IMR-90 (cell line): ENCODE data around the gene SSPN.

ENCODE experiments used
- BHLHE40 ChIP-seq: fragments of 150-350 bp; IDR thresholded peaks from 2 replicates; pipeline ENCODE4 v1.6.1; 2016; ENCODE audit warnings: mild to moderate bottlenecking, low read depth, low read length
- CEBPB ChIP-seq: IDR thresholded peaks from 2 replicates; pipeline ENCODE4 v1.6.1; 2012; ENCODE audit warnings: low read depth, low read length, improper control_type of control experiment
- CHD1 ChIP-seq: IDR thresholded peaks from 2 replicates; pipeline ENCODE4 v1.6.1; 2012; ENCODE audit warnings: low read depth, low read length, improper control_type of control experiment
- CTCF ChIP-seq: conservative IDR thresholded peaks from 2 replicates; pipeline ENCODE4 v1.5.1; 2012; ENCODE audit warnings: mild to moderate bottlenecking, low read depth, low read length, improper control_type of control experiment
- MAFK ChIP-seq: IDR thresholded peaks from 2 replicates; pipeline ENCODE4 v1.6.1; 2012; ENCODE audit warnings: low read depth, low read length, improper control_type of control experiment
- NFE2L2 ChIP-seq: fragments of 150-350 bp; IDR thresholded peaks from 2 replicates; pipeline ENCODE4 v1.6.1; 2016; ENCODE audit warnings: low read depth, mild to moderate bottlenecking, low read length
- POLR2A ChIP-seq: IDR thresholded peaks from 2 replicates; pipeline ENCODE4 v1.6.1; 2012; ENCODE audit warnings: mild to moderate bottlenecking, low read depth, low read length
- RAD21 ChIP-seq: IDR thresholded peaks from 2 replicates; pipeline ENCODE4 v1.6.1; 2012; ENCODE audit warnings: low read length, improper control_type of control experiment
- RCOR1 ChIP-seq: IDR thresholded peaks from 2 replicates; pipeline ENCODE4 v1.6.1; 2012; ENCODE audit warnings: mild to moderate bottlenecking, low read length, improper control_type of control experiment; ENCODE audit not compliant: insufficient replicate concordance
- RFX5 ChIP-seq: IDR thresholded peaks from 2 replicates; pipeline ENCODE4 v1.8.0; 2012; ENCODE audit warnings: low read depth, mild to moderate bottlenecking, low read length, moderate library complexity
- SMC3 ChIP-seq: fragments of 150-350 bp; IDR thresholded peaks from 2 replicates; pipeline ENCODE4 v1.6.1; 2016; ENCODE audit warnings: low read depth, mild to moderate bottlenecking, antibody characterized with exemption, low read length, moderate library complexity
- USF2 ChIP-seq: fragments of 150-350 bp; IDR thresholded peaks from 2 replicates; pipeline ENCODE4 v1.6.1; 2017; ENCODE audit warnings: mild to moderate bottlenecking, antibody characterized with exemption, low read length, low read depth
- TF ChIP-seq, protein P1 (sequence below): fragments of 150-350 bp; IDR thresholded peaks from 2 replicates; pipeline ENCODE4 v1.6.1; 2016; ENCODE audit warnings: low read depth, mild to moderate bottlenecking, low read length, moderate library complexity, borderline replicate concordance

DNA sequence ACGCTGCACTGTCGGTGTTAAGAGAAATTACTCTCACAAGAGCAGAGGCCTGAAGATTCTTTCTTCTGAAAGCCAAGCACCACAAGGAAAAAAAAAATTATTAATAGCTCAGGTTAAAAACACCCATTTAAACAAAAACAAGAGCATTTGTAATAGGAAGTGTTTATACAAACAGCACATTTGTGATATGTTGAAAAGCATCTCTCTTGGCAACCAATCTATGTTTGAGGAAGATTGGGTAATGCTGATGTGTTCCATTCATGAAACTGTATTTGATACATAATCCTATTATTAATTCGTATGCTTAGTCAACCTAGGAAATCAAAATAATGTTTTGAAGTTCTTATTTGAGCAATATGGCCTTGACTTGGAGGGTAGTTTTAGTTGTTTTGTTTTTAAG, 36.5 kb downstream of the SSPN start:
- no peak for TF ChIP-seq CTCF
- TF ChIP-seq POLR2A = no peak
- TF ChIP-seq, protein P1, sequence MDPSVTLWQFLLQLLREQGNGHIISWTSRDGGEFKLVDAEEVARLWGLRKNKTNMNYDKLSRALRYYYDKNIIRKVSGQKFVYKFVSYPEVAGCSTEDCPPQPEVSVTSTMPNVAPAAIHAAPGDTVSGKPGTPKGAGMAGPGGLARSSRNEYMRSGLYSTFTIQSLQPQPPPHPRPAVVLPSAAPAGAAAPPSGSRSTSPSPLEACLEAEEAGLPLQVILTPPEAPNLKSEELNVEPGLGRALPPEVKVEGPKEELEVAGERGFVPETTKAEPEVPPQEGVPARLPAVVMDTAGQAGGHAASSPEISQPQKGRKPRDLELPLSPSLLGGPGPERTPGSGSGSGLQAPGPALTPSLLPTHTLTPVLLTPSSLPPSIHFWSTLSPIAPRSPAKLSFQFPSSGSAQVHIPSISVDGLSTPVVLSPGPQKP = no peak
- no peak for TF ChIP-seq CEBPB
- no peak for TF ChIP-seq CHD1
- TF ChIP-seq BHLHE40 = no peak
- no peak for TF ChIP-seq NFE2L2
- no peak for TF ChIP-seq RFX5
- no peak for TF ChIP-seq RAD21
- no peak for TF ChIP-seq SMC3
- TF ChIP-seq MAFK = no peak
- no peak for TF ChIP-seq USF2
- no peak for TF ChIP-seq RCOR1
